Right lobe of liver (tissue), 6 donors: ENCODE measurements around the gene DEPDC7. TPM values are rescaled to one million over a fixed set of nuclear protein-coding genes. Genes with fewer than 3 reads are reported as not detected.

ENCODE experiments used
- ATAC-seq, 4 donors: fragments of 200-7000 bp; cut with Tn5 transposase; one replicate each; pipeline ENCODE4 v1.9.1; 2020; ENCODE audit warnings: mild to moderate bottlenecking in 4 of 4, moderate library complexity in 4 of 4
- DNase-seq, 3 donors: peaks; one replicate each; pipeline ENCODE4 v3.0.0-alpha.2; 2020
- H3K27ac ChIP-seq, 3 donors: fragments of 200-600 bp; one replicate each; pipeline ENCODE4 v1.8.0; 2022
- H3K27me3 ChIP-seq, 2 donors: fragments of 200-600 bp; one replicate each; pipeline ENCODE4 v1.8.0; 2022
- H3K36me3 ChIP-seq, 4 donors: fragments of 200-600 bp; sonication (generic) in 1 of 4; one replicate each; pipeline versions ENCODE4 v1.5.1 to v1.8.0; 2017 to 2022; ENCODE audit warnings: control low read depth in 1 of 4
- H3K4me1 ChIP-seq, 4 donors: fragments of 200-600 bp; sonication (generic) in 1 of 4; one replicate each; pipeline versions ENCODE4 v1.5.1 to v1.8.0; 2017 to 2022; ENCODE audit warnings: control low read depth in 1 of 4
- H3K4me3 ChIP-seq, 3 donors: fragments of 200-600 bp; one replicate each; pipeline ENCODE4 v1.8.0; 2022
- H3K9me3 ChIP-seq, 4 donors: fragments of 200-600 bp; sonication (generic) in 1 of 4; one replicate each; pipeline versions ENCODE4 v1.5.1 to v1.8.0; 2017 to 2022; ENCODE audit warnings: control low read depth in 1 of 4
- POLR2A ChIP-seq: fragments of 450-650 bp; IDR thresholded peaks from one replicate; pipeline ENCODE4 v1.6.1; 2017; ENCODE audit warnings: antibody characterized with exemption, mild to moderate bottlenecking
- WGBS: methylation state at CpG from one replicate; pipeline ENCODE4 v1.1.6; 2018; ENCODE audit warnings: low coverage, low lambda C conversion rate; ENCODE audit not compliant: insufficient coverage; ENCODE audit errors: missing lambda C conversion rate; 5-methylcytosine and 5-hydroxymethylcytosine counted together
- intact Hi-C, 2 donors: fragments of 100-400 bp; cut with DNase I; formaldehyde crosslinking; loops; one replicate each; pipeline versions ENCODE4 v1.11.2 to v1.14.1; 2022
- total RNA-seq, 6 experiments: library from RNA; depleted of rRNA in 2 of 6; stranded (reverse); fragments of >200 nt in 2 of 6; fragmentation: NEBNext Ultra II Directional in 3 of 6; extraction: Animal tissue kit (Norgen Biotek cat#: 25700) in 3 of 6; gene quantifications; one replicate each; pipeline versions ENCODE4 v1.1.0 to v1.2.4, GENCODE V29; 2016 to 2023
- TF ChIP-seq, protein P1 (sequence below), 4 donors: fragments of 200-600 bp in 3 of 4; fragments of 450-650 bp in 1 of 4; IDR thresholded peaks; one replicate each; pipeline versions ENCODE4 v1.5.1 to v1.8.0; 2016 to 2022; ENCODE audit warnings: antibody characterized with exemption in 4 of 4, mild to moderate bottlenecking in 2 of 4
- donor health status: DM: no; HTN: yes; CAD: no.
- donor health status: DM: no; HTN: no; CAD: no.
- donor health status: DM: no; HTN: no; CAD: no.
- donor health status: DM: no; HTN: yes; CAD: no.
- donor health status: DM: no; HTN: yes; CAD: no.

Gene DEPDC7
- total RNA-seq, 6 experiments from 2014 or later: 18.4 to 39.3 (median 30.8) TPM

GRCh38 chr11:32991898-32992297, 23.8 kb upstream of the DEPDC7 start:
- Histone ChIP-seq H3K9me3 (no peaks in the 10 kb centered on the region), H3K27ac (no peak overlapping the region), H3K36me3 (no peaks in the 10 kb centered on the region), H3K4me3 (no peak overlapping the region), H3K4me1 (no peaks in the 10 kb centered on the region), H3K27me3 (no peaks in the 10 kb centered on the region)
- no peak for ATAC-seq
- TF ChIP-seq, protein P1, sequence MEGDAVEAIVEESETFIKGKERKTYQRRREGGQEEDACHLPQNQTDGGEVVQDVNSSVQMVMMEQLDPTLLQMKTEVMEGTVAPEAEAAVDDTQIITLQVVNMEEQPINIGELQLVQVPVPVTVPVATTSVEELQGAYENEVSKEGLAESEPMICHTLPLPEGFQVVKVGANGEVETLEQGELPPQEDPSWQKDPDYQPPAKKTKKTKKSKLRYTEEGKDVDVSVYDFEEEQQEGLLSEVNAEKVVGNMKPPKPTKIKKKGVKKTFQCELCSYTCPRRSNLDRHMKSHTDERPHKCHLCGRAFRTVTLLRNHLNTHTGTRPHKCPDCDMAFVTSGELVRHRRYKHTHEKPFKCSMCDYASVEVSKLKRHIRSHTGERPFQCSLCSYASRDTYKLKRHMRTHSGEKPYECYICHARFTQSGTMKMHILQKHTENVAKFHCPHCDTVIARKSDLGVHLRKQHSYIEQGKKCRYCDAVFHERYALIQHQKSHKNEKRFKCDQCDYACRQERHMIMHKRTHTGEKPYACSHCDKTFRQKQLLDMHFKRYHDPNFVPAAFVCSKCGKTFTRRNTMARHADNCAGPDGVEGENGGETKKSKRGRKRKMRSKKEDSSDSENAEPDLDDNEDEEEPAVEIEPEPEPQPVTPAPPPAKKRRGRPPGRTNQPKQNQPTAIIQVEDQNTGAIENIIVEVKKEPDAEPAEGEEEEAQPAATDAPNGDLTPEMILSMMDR (IDR thresholded peaks at IDR 0.05): no peak
- no peak for TF ChIP-seq POLR2A
- DNase-seq: no peak
- intact Hi-C loops: no loop called here

DNA sequence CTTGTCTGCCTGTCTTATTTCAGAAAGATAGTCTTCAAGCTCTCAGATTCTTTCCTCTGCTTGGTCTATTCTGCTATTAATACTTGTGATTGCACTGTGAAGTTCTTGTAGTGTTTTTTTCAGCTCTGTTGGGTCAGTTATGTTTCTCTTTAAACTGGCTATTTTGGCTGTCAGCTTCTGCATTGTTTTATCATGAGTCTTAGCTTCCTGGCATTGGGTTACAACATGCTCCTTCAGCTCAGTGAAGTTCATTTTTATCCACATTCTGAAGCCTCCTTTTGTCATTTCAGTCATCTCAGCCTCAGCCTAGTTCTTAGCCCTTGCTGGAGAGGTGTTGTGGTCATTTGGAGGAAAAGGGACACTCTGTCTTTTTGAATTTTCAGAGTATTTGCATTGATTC, 15.5 kb upstream of the DEPDC7 start:
- intact Hi-C loops: no loop called here
- Histone ChIP-seq H3K27ac (no peak overlapping the region), H3K27me3 (no peaks in the 10 kb centered on the region), H3K4me3 (no peak overlapping the region), H3K4me1 (no peaks in the 10 kb centered on the region), H3K36me3 (no peaks in the 10 kb centered on the region), H3K9me3 (no peaks in the 10 kb centered on the region)
- no peak for DNase-seq
- no peak for ATAC-seq
- no peak for TF ChIP-seq POLR2A
- TF ChIP-seq, protein P1 (IDR thresholded peaks at IDR 0.05): no peak

DNA sequence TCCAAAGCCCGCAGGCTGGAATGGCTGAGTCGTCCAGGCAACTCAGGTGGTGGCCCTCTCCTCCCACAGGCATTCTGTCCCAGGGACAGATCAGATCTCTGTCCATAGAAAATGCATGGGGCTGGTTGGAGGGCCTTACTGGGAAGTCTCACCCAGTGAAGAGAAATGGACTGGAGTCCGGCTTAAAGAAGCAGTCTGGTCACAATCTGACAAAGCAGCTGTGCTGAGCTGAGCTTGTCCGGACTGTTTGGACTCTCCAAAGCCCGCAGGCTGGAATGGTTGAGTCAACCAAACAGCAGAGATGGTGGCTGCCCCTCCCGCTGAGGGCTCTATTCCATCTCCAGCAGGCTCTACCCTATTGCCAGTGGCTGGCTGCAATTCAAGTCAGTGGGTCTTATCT, 14.4 kb upstream of the DEPDC7 start:
- H3K9me3 ChIP-seq: no peaks in the 10 kb centered on the region
- TF ChIP-seq, protein P1 (IDR thresholded peaks at IDR 0.05): no peak
- TF ChIP-seq POLR2A: no peak

GRCh38 chr11:33001751-33002542, 13.7 kb upstream of the DEPDC7 start:
- DNase-seq: no peak

More for the DNA sequence above, 14.4 kb upstream of the DEPDC7 start:
- H3K4me1 ChIP-seq: no peaks in the 10 kb centered on the region
- H3K27me3 ChIP-seq: no peaks in the 10 kb centered on the region
- intact Hi-C loops: no loop called here
- ATAC-seq: no peak
- WGBS: 100% methylated on average over 1 of the region's 6 CpGs
- H3K36me3 ChIP-seq: no peaks in the 10 kb centered on the region
- no peak overlapping the region for H3K27ac ChIP-seq
- H3K4me3 ChIP-seq: no peak overlapping the region
- no peak for DNase-seq

More at GRCh38 chr11:33001751-33002542, 13.7 kb upstream of the DEPDC7 start:
- no peak for TF ChIP-seq POLR2A
- TF ChIP-seq, protein P1 (IDR thresholded peaks at IDR 0.05): no peak
- H3K36me3 ChIP-seq: no peaks in the 10 kb centered on the region
- no peak overlapping the region for H3K27ac ChIP-seq
- no peak for ATAC-seq
- H3K4me3 ChIP-seq: no peak overlapping the region
- H3K9me3 ChIP-seq: no peaks in the 10 kb centered on the region
- H3K27me3 ChIP-seq: no peaks in the 10 kb centered on the region
- 85% methylated on average over 2 of the region's 8 CpGs for WGBS
- H3K4me1 ChIP-seq: no peaks in the 10 kb centered on the region
- intact Hi-C loops: no loop called here
